ENCODE measurements around the gene TSGA10IP.

TSGA10IP gene

GRCh38 chr11:65958774-65959420 lies 13.6 kb downstream of the TSGA10IP start:
- Histone ChIP-seq H3K4me1 (ENCODE audit: control insufficient read depth, low read length) (peaks cover 27% of the 10 kb centered on the region), H3K36me3 (ENCODE audit: control insufficient read depth, low read length) (peaks cover 11% of the 10 kb centered on the region), H3K27ac (ENCODE audit: low read depth, low read length) (no peak overlapping the region), H3K79me2 (ENCODE audit: control insufficient read depth, low read length) (peaks cover 27% of the 10 kb centered on the region), H3K9me2 (replicated peaks; ENCODE audit: control insufficient read depth, low read length) (no peaks in the 10 kb centered on the region), H3K4me2 (ENCODE audit: low read length) (no peak overlapping the region), H3K4me3 (ENCODE audit: low read length) (no peak overlapping the region), H3K9me3 (ENCODE audit: control insufficient read depth, insufficient read depth, low read length) (no peaks in the 10 kb centered on the region), H4K20me1 (ENCODE audit: control insufficient read depth, insufficient read depth, low read depth, low read length) (peaks cover 12% of the 10 kb centered on the region; the same call in 1 of the 2 replicates), H3F3A (ENCODE audit: control insufficient read depth, insufficient read depth) (no peaks in the 10 kb centered on the region), H3K27me3 (ENCODE audit: control insufficient read depth, low read length) (no peaks in the 10 kb centered on the region)
- no peak for TF ChIP-seq CTCF (IDR thresholded peaks at IDR 0.05; ENCODE audit: low read depth, low read length, poor library complexity, severe bottlenecking)
- no peak for TF ChIP-seq EZH2phosphoT487 (IDR thresholded peaks at IDR 0.05; ENCODE audit: borderline replicate concordance, low read length)

GRCh38 chr11:65960824-65961266 lies 15.6 kb downstream of the TSGA10IP start:
- peaks cover 38% of the 10 kb centered on the region for H3K79me2 ChIP-seq (ENCODE audit: control insufficient read depth, low read length)
- TF ChIP-seq CTCF (IDR thresholded peaks at IDR 0.05; ENCODE audit: low read depth, low read length, poor library complexity, severe bottlenecking): no peak
- TF ChIP-seq EZH2phosphoT487 (IDR thresholded peaks at IDR 0.05; ENCODE audit: borderline replicate concordance, low read length): no peak
- H3K9me3 ChIP-seq (ENCODE audit: control insufficient read depth, insufficient read depth, low read length): no peaks in the 10 kb centered on the region
- no peaks in the 10 kb centered on the region for H3K27me3 ChIP-seq (ENCODE audit: control insufficient read depth, low read length)
- H4K20me1 ChIP-seq (ENCODE audit: control insufficient read depth, insufficient read depth, low read depth, low read length): peaks cover 12% of the 10 kb centered on the region; the same call in 1 of the 2 replicates
- peaks cover 27% of the 10 kb centered on the region for H3K4me1 ChIP-seq (ENCODE audit: control insufficient read depth, low read length)
- no peaks in the 10 kb centered on the region for H3K9me2 ChIP-seq (replicated peaks; ENCODE audit: control insufficient read depth, low read length)
- peaks cover 30% of the 10 kb centered on the region for H3K36me3 ChIP-seq (ENCODE audit: control insufficient read depth, low read length)
- H3K27ac ChIP-seq (ENCODE audit: low read depth, low read length): peak overlapping the region; percentile 62
- H3K4me2 ChIP-seq (ENCODE audit: low read length): peak overlapping the region; percentile 91
- peak overlapping the region; percentile 99 for H3K4me3 ChIP-seq (ENCODE audit: low read length)
- no peaks in the 10 kb centered on the region for H3F3A ChIP-seq (ENCODE audit: control insufficient read depth, insufficient read depth)

GRCh38 chr11:65961267-65962140 lies 16.2 kb downstream of the TSGA10IP start, which contains the start of gene SART1:
Gene SART1, plus strand, starts transcription at chr11:65961734. Its CDS starts 47 bp downstream, at chr11:65961781.
- H3K27me3 ChIP-seq (ENCODE audit: control insufficient read depth, low read length): no peaks in the 10 kb centered on the region
- peak within 1 kb of the TSS; percentile 62 for H3K27ac ChIP-seq (ENCODE audit: low read depth, low read length)
- H3K4me1 ChIP-seq (ENCODE audit: control insufficient read depth, low read length): peaks cover 25% of the 10 kb centered on the region
- no peaks in the 10 kb centered on the region for H3K9me3 ChIP-seq (ENCODE audit: control insufficient read depth, insufficient read depth, low read length)
- H3K36me3 ChIP-seq (ENCODE audit: control insufficient read depth, low read length): peaks cover 37% of the 10 kb centered on the region
- no peak for TF ChIP-seq EZH2phosphoT487 (IDR thresholded peaks at IDR 0.05; ENCODE audit: borderline replicate concordance, low read length)
- no peak for TF ChIP-seq CTCF (IDR thresholded peaks at IDR 0.05; ENCODE audit: low read depth, low read length, poor library complexity, severe bottlenecking)
- H3F3A ChIP-seq (ENCODE audit: control insufficient read depth, insufficient read depth): no peaks in the 10 kb centered on the region
- H3K4me3 ChIP-seq (ENCODE audit: low read length): peak within 1 kb of the TSS; percentile 99
- peaks cover 38% of the 10 kb centered on the region for H3K79me2 ChIP-seq (ENCODE audit: control insufficient read depth, low read length)
- peaks cover 12% of the 10 kb centered on the region; the same call in 1 of the 2 replicates for H4K20me1 ChIP-seq (ENCODE audit: control insufficient read depth, insufficient read depth, low read depth, low read length)
- no peaks in the 10 kb centered on the region for H3K9me2 ChIP-seq (replicated peaks; ENCODE audit: control insufficient read depth, low read length)
- peak within 1 kb of the TSS; percentile 91 for H3K4me2 ChIP-seq (ENCODE audit: low read length)
